Measurements from ENCODE around the gene SORL1-AS1.
"Not testable (repeated sequence)": the region's sequence is repeated elsewhere in the genome, so short reads cannot be mapped to it uniquely, and the experiment has no call there.

SORL1-AS1 gene

GRCh38 chr11:121429556-121429955 lies 23.2 kb downstream of the SORL1-AS1 start:
- DNase-seq (ENCODE audit: low read depth in 1 of 2, low spot score in 1 of 2) = no peak

GRCh38 chr11:121427400-121427744 lies 25.4 kb downstream of the SORL1-AS1 start:
- no peak for DNase-seq (ENCODE audit: low read depth in 1 of 2, low spot score in 1 of 2)

GRCh38 chr11:121426476-121427399 lies 26.0 kb downstream of the SORL1-AS1 start:
- peak; percentile 16 to 37 for DNase-seq (ENCODE audit: low read depth in 1 of 2, low spot score in 1 of 2)

- no peak for DNase-seq (ENCODE audit: low read depth in 1 of 2, low spot score in 1 of 2)
Measured at GRCh38 chr11:121425828-121426227, 26.9 kb downstream of the SORL1-AS1 start.

GRCh38 chr11:121422675-121423074 lies 30.1 kb downstream of the SORL1-AS1 start:
- no peak for DNase-seq (ENCODE audit: low read depth in 1 of 2, low spot score in 1 of 2)

- no peak for DNase-seq (ENCODE audit: low read depth in 1 of 2, low spot score in 1 of 2)
Measured at GRCh38 chr11:121421149-121421901, 31.4 kb downstream of the SORL1-AS1 start.

GRCh38 chr11:121420398-121420797 lies 32.4 kb downstream of the SORL1-AS1 start:
- DNase-seq (ENCODE audit: low read depth in 1 of 2, low spot score in 1 of 2) = no peak

GRCh38 chr11:121419836-121420235 lies 32.9 kb downstream of the SORL1-AS1 start:
- no peak for DNase-seq (ENCODE audit: low read depth in 1 of 2, low spot score in 1 of 2)

GRCh38 chr11:121418625-121419114 lies 34.1 kb downstream of the SORL1-AS1 start:
- DNase-seq (ENCODE audit: low read depth in 1 of 2, low spot score in 1 of 2) = peak in 1 of 2 donors; percentile 10

GRCh38 chr11:121417607-121418006 lies 35.2 kb downstream of the SORL1-AS1 start:
- no peak for DNase-seq (ENCODE audit: low read depth in 1 of 2, low spot score in 1 of 2)

- DNase-seq (ENCODE audit: low read depth in 1 of 2, low spot score in 1 of 2) = peak in 1 of 2 donors; percentile 29
Measured at GRCh38 chr11:121417055-121417551, 35.7 kb downstream of the SORL1-AS1 start.

- DNase-seq (ENCODE audit: low read depth in 1 of 2, low spot score in 1 of 2) = no peak
Measured at GRCh38 chr11:121415856-121416255, 36.9 kb downstream of the SORL1-AS1 start.

- DNase-seq (ENCODE audit: low read depth in 1 of 2, low spot score in 1 of 2) = no peak
Measured at GRCh38 chr11:121414141-121414913, 38.4 kb downstream of the SORL1-AS1 start.

- no peak for DNase-seq (ENCODE audit: low read depth in 1 of 2, low spot score in 1 of 2)
Measured at GRCh38 chr11:121412711-121413415, 39.9 kb downstream of the SORL1-AS1 start.

- no peak for DNase-seq (ENCODE audit: low read depth in 1 of 2, low spot score in 1 of 2)
Measured at GRCh38 chr11:121412000-121412587, 40.7 kb downstream of the SORL1-AS1 start.

GRCh38 chr11:121411330-121411729 lies 41.4 kb downstream of the SORL1-AS1 start:
- not testable (repeated sequence) for DNase-seq (ENCODE audit: low read depth in 1 of 2, low spot score in 1 of 2)

- not testable (repeated sequence) for DNase-seq (ENCODE audit: low read depth in 1 of 2, low spot score in 1 of 2)
Measured at GRCh38 chr11:121410041-121410440, 42.7 kb downstream of the SORL1-AS1 start.

- DNase-seq (ENCODE audit: low read depth in 1 of 2, low spot score in 1 of 2) = no peak
Measured at GRCh38 chr11:121408830-121409229, 43.9 kb downstream of the SORL1-AS1 start.

- no peak for DNase-seq (ENCODE audit: low read depth in 1 of 2, low spot score in 1 of 2)
Measured at GRCh38 chr11:121406291-121406690, 46.5 kb downstream of the SORL1-AS1 start.

- no peak for DNase-seq (ENCODE audit: low read depth in 1 of 2, low spot score in 1 of 2)
Measured at GRCh38 chr11:121405646-121406045, 47.1 kb downstream of the SORL1-AS1 start.

Measured in stimulated activated CD4-positive, alpha-beta T cell treated with anti-CD3 and anti-CD28 coated beads, Interleukin-15, amount 100 ng/mL, for 1 hour (primary cell).